LNCaP clone FGC (cell line): ENCODE data around the gene SPRY4.
"Not testable (repeated sequence)": the region's sequence is repeated elsewhere in the genome, so short reads cannot be mapped to it uniquely, and the experiment has no call there.

ENCODE experiments used
- DNase-seq: peaks from one replicate; pipeline ENCODE4 v3.0.0-alpha.2; 2011; ENCODE audit warnings: low read depth
- H3K4me3 ChIP-seq: 2 replicates; pipeline ENCODE4 v1.5.1; 2011; ENCODE audit warnings: mild to moderate bottlenecking, low read depth, low read length, control low read depth
- TF ChIP-seq, protein P1 (sequence below): IDR thresholded peaks from 2 replicates; pipeline ENCODE4 v1.5.1; 2012; ENCODE audit warnings: mild to moderate bottlenecking; ENCODE audit not compliant: control insufficient read depth, insufficient read depth; ENCODE audit errors: extremely low read depth

Gene SPRY4

DNA sequence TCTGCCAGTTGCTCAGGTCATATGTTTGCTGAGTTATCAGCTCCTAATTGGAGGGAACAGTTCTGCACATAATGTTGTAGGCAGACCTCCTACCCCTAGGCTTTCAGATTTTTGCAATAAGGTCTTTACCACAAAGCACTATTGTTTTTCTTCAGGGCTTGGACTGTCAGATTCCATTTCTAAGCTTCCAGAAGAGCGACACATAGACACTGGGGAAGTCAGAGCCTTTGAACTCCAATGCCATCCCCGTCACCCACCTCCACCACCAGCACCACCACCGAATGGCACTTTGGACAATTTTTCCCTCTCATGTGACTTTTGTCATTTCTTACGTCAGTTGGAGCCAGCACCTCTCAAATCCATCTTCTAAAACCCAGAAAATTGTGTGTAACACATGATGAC lies 28.3 kb upstream of the SPRY4 start:
- DNase-seq, result no peak
- TF ChIP-seq, protein P1, sequence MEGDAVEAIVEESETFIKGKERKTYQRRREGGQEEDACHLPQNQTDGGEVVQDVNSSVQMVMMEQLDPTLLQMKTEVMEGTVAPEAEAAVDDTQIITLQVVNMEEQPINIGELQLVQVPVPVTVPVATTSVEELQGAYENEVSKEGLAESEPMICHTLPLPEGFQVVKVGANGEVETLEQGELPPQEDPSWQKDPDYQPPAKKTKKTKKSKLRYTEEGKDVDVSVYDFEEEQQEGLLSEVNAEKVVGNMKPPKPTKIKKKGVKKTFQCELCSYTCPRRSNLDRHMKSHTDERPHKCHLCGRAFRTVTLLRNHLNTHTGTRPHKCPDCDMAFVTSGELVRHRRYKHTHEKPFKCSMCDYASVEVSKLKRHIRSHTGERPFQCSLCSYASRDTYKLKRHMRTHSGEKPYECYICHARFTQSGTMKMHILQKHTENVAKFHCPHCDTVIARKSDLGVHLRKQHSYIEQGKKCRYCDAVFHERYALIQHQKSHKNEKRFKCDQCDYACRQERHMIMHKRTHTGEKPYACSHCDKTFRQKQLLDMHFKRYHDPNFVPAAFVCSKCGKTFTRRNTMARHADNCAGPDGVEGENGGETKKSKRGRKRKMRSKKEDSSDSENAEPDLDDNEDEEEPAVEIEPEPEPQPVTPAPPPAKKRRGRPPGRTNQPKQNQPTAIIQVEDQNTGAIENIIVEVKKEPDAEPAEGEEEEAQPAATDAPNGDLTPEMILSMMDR, result no peak
- no peak overlapping the region for H3K4me3 ChIP-seq

DNA sequence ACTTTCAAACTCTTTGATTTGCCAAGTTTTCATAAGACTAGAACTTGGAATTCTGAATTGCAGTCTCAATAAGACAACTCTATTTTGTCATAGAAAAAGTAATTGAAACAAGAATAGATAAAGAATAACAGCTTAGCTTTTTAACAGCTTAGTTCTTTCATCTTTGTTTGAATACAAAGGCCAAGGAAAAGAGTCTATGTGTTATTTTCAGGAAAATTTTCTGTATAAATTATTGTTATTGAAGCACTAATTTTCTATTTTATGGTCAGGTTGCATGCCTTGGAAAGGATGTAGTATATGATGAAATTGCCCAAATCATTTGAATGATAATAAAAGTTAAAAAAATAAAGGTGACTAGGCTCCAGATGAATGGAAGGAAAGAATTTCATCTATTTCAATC lies 25.2 kb upstream of the SPRY4 start:
- no peak for DNase-seq
- TF ChIP-seq, protein P1, result no peak
- no peak overlapping the region for H3K4me3 ChIP-seq

- no peak for DNase-seq
- TF ChIP-seq, protein P1, result no peak
- no peak overlapping the region for H3K4me3 ChIP-seq
Observed at GRCh38 chr5:142346706-142347105, 21.9 kb upstream of the SPRY4 start.

DNA sequence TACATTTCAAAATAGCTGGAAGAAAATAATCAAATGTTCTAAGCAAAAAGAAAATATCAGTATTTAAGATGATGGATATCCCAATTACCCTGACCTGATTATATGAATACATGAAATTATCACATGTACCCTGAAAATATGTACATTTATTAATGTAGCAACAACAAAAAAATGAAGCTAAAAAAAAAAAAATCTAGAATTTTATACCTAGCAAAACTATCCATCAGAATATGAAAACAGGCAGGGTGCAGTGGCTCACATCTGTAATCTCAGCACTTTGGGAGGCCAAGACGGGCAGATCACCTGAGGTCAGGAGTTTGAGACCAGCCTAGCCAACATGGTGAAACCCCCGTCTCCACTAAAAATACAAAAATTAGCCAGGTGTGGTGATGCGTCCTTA lies 20.1 kb upstream of the SPRY4 start:
- not testable (repeated sequence) for DNase-seq, H3K4me3 ChIP-seq

DNA sequence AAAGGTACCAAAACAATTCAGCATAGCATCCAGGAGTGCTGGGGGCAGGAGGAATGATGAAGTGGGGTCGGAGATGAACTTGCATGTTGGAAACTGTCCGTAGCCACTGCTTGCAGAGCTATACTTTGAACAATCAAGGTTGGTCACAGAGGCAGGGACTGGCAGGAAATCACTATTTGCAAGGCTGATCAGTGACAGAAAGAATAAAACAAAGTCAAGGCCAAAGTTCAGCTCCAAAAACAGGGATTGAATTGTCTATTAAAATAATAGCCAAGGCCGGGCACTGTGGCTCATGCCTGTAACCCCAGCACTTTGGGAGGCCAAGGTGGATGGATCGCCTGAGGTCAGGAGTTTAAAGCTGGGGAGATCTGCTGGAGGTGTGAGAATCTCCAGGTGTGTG lies 18.7 kb upstream of the SPRY4 start:
- no peak overlapping the region for H3K4me3 ChIP-seq
- TF ChIP-seq, protein P1, result no peak
- DNase-seq, result no peak

- H3K4me3 ChIP-seq, result no peak overlapping the region
- DNase-seq, result no peak
- TF ChIP-seq, protein P1, result no peak
Observed at GRCh38 chr5:142342128-142342981, 17.5 kb upstream of the SPRY4 start.

- no peak for DNase-seq
- H3K4me3 ChIP-seq, result no peak overlapping the region
- TF ChIP-seq, protein P1, result no peak
Observed at GRCh38 chr5:142339781-142340180, 15.0 kb upstream of the SPRY4 start.
